ENCODE data around the gene UBAP2L. TPM values are rescaled to one million over a fixed set of nuclear protein-coding genes. Genes with fewer than 3 reads are reported as not detected.
A peak's percentile ranks its signal among the peaks of the same experiment; 100 is the strongest.

UBAP2L gene
- total and polyA plus RNA-seq, 9 donors = 45.5 to 172 (median 133) TPM

DNA sequence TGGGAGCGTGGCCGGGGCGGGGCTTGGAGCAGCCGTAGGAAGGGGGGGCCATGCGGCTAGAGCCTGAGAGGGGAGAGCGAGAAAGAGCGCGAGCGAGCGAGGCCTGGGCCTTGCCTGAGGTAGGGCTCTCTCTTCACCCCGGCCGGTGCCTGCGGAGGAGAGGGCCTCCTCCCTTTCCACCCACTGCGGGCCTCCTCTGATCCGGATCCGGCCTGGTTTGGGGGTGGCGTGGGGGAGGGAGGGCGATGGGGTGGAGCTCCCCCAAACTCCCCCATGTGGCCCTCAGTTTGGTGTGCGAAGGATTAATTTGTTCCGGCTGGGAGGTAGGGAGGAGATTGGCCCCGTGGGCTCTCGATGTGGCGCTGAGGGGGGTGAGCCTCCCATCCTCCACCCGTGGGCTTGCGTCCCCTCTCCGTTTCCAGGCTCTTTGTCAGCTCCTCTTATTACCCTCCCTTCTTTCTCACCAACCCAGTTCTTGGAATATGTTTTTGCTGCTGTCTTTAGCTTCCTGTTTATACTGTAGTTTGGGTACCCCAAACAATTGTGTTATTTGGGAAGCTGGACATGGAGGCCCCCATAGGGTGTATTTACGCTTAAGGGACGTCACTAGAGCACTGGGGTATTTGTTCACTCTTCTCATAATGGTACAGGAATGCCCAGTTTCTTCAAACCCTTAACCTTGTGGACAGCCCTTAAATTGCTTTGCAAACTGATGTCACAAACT, 685 bp downstream of the UBAP2L start:
- Histone ChIP-seq H3K27ac (peak overlapping the region; percentile 96 to 97), H3K27me3 (no peaks in the 10 kb centered on the region), H3K4me1 (ENCODE audit: insufficient read depth) (peaks cover 3% of the 10 kb centered on the region), H3K4me3 (peak overlapping the region; percentile 93), H3K9me3 (no peaks in the 10 kb centered on the region), H3K36me3 (no peaks in the 10 kb centered on the region)
- TF ChIP-seq, protein P1, sequence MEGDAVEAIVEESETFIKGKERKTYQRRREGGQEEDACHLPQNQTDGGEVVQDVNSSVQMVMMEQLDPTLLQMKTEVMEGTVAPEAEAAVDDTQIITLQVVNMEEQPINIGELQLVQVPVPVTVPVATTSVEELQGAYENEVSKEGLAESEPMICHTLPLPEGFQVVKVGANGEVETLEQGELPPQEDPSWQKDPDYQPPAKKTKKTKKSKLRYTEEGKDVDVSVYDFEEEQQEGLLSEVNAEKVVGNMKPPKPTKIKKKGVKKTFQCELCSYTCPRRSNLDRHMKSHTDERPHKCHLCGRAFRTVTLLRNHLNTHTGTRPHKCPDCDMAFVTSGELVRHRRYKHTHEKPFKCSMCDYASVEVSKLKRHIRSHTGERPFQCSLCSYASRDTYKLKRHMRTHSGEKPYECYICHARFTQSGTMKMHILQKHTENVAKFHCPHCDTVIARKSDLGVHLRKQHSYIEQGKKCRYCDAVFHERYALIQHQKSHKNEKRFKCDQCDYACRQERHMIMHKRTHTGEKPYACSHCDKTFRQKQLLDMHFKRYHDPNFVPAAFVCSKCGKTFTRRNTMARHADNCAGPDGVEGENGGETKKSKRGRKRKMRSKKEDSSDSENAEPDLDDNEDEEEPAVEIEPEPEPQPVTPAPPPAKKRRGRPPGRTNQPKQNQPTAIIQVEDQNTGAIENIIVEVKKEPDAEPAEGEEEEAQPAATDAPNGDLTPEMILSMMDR (IDR thresholded peaks at IDR 0.05) = no peak
- TF ChIP-seq EP300 (IDR thresholded peaks at IDR 0.05) = no peak
- no peak for TF ChIP-seq POLR2A (IDR thresholded peaks at IDR 0.05)
- 0 to 1% (median 0%) methylated on average over 15 to 28 of the region's 28 CpGs for WGBS, 3 donors
- intact Hi-C loops (cut with DNase I) = no loop called here
- DNase-seq = peak in 4 of 5 donors; percentile 63 to 79 (median 73)

DNA sequence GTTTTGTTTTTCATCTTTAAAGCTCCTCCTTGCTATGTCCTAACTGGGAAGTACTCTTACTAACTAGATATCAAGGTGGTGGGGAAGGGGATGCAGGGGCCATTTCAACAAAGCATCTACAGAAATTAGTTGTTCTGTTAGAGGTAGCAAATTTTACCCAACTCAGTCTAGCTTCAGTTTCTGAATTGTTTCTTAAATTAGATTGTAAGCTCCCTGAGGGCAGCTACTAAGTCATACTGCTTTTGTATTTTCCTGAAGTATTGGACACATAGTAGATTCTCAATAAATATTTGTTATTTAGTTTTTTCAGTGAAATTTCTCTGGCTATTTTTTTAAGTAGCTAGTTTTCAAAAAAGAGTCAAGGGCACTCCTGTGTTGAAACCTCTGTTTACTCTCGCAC, 1.8 kb downstream of the UBAP2L start:
- TF ChIP-seq EP300 (IDR thresholded peaks at IDR 0.05) = no peak
- TF ChIP-seq, protein P1 (IDR thresholded peaks at IDR 0.05) = no peak
- intact Hi-C loops (cut with DNase I) = no loop called here
- H3K4me3 ChIP-seq = no peak overlapping the region
- peak overlapping the region in 1 of 2 donors; percentile 96 for H3K27ac ChIP-seq
- H3K36me3 ChIP-seq = no peaks in the 10 kb centered on the region
- DNase-seq = no peak
- no peaks in the 10 kb centered on the region for H3K9me3 ChIP-seq
- WGBS, 3 donors = 62 to 95% (median 76%) methylated on average over 1 of the region's 1 CpG
- no peaks in the 10 kb centered on the region for H3K27me3 ChIP-seq
- peaks cover 3% of the 10 kb centered on the region for H3K4me1 ChIP-seq (ENCODE audit: insufficient read depth)

DNA sequence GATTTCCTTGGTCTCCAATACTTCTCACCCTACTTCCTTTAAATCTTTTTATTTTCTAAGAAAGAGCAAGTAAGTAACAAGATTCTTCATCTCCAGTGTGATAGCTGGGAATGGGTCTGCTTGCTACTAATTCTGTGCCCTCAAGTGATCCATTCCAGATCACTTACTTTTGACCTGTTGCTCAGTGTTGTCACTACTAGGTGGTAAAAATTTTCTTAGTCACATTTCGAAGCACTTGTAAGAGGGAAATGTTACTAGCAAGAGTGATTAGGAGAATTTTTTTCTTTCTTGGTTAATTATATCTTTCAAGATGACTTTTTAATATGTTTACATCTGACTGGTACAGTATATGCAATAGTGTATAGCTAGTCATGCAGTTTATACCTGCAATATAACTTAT, 2.2 kb downstream of the UBAP2L start:
- no peak for DNase-seq
- intact Hi-C loops (cut with DNase I) = no loop called here
- 64 to 82% (median 77%) methylated on average over 1 of the region's 1 CpG for WGBS, 3 donors
- no peaks in the 10 kb centered on the region for H3K9me3 ChIP-seq
- no peak overlapping the region for H3K4me3 ChIP-seq
- H3K4me1 ChIP-seq (ENCODE audit: insufficient read depth) = peaks cover 3% of the 10 kb centered on the region
- no peak for TF ChIP-seq EP300 (IDR thresholded peaks at IDR 0.05)
- TF ChIP-seq POLR2A (IDR thresholded peaks at IDR 0.05) = no peak
- TF ChIP-seq, protein P1 (IDR thresholded peaks at IDR 0.05) = no peak
- no peaks in the 10 kb centered on the region for H3K27me3 ChIP-seq
- no peaks in the 10 kb centered on the region for H3K36me3 ChIP-seq
- no peak overlapping the region for H3K27ac ChIP-seq

DNA sequence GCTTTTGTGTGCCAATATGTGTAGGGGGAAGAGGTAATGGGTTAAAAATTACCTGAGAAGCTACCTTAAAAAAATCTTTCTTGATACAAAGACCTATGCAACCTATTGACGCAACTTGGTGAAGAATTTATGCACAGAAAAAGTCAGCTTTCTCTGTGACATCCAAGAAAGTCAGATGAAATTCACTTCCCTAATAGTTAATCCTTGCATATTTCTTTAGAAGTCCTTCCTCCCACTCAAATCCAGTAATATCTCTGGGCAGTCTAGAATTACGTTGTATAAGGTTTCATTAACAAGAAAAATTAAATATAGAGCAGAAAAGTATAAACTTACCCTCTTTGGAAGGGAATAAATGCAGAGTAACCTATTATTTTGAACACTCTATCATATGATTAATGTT, 2.9 kb downstream of the UBAP2L start:
- Histone ChIP-seq H3K27ac (no peak overlapping the region), H3K4me1 (ENCODE audit: insufficient read depth) (peaks cover 3% of the 10 kb centered on the region), H3K4me3 (no peak overlapping the region), H3K36me3 (no peaks in the 10 kb centered on the region), H3K9me3 (no peaks in the 10 kb centered on the region), H3K27me3 (no peaks in the 10 kb centered on the region)
- WGBS, 3 donors = 19 to 30% (median 26%) methylated on average over 2 of the region's 2 CpGs
- intact Hi-C loops (cut with DNase I) = no loop called here
- TF ChIP-seq EP300 (IDR thresholded peaks at IDR 0.05) = no peak
- TF ChIP-seq POLR2A (IDR thresholded peaks at IDR 0.05) = no peak
- TF ChIP-seq, protein P1 (IDR thresholded peaks at IDR 0.05) = no peak
- no peak for DNase-seq
